Heart left ventricle (tissue), 16 donors: Measurements from ENCODE around the gene IRX4. TPM values are rescaled to one million over a fixed set of nuclear protein-coding genes. Genes with fewer than 3 reads are reported as not detected.

Experiments used
- ATAC-seq, 4 donors: fragments of 200-7000 bp; cut with Tn5 transposase; one replicate each; pipeline ENCODE4 v1.9.1; 2020 to 2022; ENCODE audit warnings: moderate library complexity in 4 of 4, mild to moderate bottlenecking in 3 of 4, moderate number of reproducible peaks in 1 of 4
- DNase-seq, 5 donors: peaks; one replicate each; pipeline ENCODE4 v3.0.0-alpha.2; 2020
- H3K27ac ChIP-seq, 12 donors: fragments of 200-600 bp; sonication (generic) in 4 of 12; one replicate each; pipeline versions ENCODE4 v1.5.0 to v1.8.0; 2016 to 2022; ENCODE audit warnings: mild to moderate bottlenecking in 2 of 12
- H3K27me3 ChIP-seq, 9 donors: fragments of 200-600 bp; sonication (generic) in 2 of 9; one replicate each; pipeline versions ENCODE4 v1.5.1 to v1.8.0; 2016 to 2022; ENCODE audit warnings: mild to moderate bottlenecking in 3 of 9
- H3K36me3 ChIP-seq, 9 donors: fragments of 200-600 bp; sonication (generic) in 2 of 9; one replicate each; pipeline versions ENCODE4 v1.5.0 to v1.8.0; 2018 to 2022; ENCODE audit warnings: mild to moderate bottlenecking in 2 of 9
- H3K4me1 ChIP-seq, 12 donors: fragments of 200-600 bp; sonication (generic) in 4 of 12; one replicate each; pipeline versions ENCODE4 v1.5.0 to v1.8.0; 2016 to 2022; ENCODE audit warnings: mild to moderate bottlenecking in 3 of 12
- H3K4me3 ChIP-seq, 12 donors: fragments of 200-600 bp; sonication (generic) in 4 of 12; one replicate each; pipeline versions ENCODE4 v1.5.0 to v1.8.0; 2017 to 2022; ENCODE audit warnings: mild to moderate bottlenecking in 9 of 12, moderate library complexity in 4 of 12
- H3K9me3 ChIP-seq, 12 donors: fragments of 200-600 bp; sonication (generic) in 4 of 12; one replicate each; pipeline versions ENCODE4 v1.5.0 to v1.8.0; 2016 to 2022; ENCODE audit warnings: mild to moderate bottlenecking in 1 of 12
- CTCF ChIP-seq, 12 donors: fragments of 200-600 bp; sonication (generic) in 4 of 12; IDR thresholded peaks; one replicate each; pipeline versions ENCODE4 v1.5.0 to v1.8.0; 2018 to 2022; ENCODE audit warnings: antibody characterized with exemption in 12 of 12, mild to moderate bottlenecking in 5 of 12
- POLR2A ChIP-seq, 2 donors: fragments of 450-650 bp; IDR thresholded peaks; one replicate each; pipeline ENCODE4 v1.6.1; 2017; ENCODE audit warnings: antibody characterized with exemption in 2 of 2, mild to moderate bottlenecking in 2 of 2, moderate library complexity in 2 of 2
- WGBS, 4 donors: extraction: QIAGEN DNeasy Blood & Tissue Kit in 2 of 4; methylation state at CpG; one replicate each; pipeline versions ENCODE4 v1.1.5 to v1.1.7; 2013 to 2018; 5-methylcytosine and 5-hydroxymethylcytosine counted together
- intact Hi-C, 10 donors: fragments of 100-400 bp; cut with DNase I; formaldehyde crosslinking; loops; one replicate each; pipeline versions ENCODE4 v1.11.1 to v1.14.2; 2022
- polyA plus RNA-seq, 2 donors: library from polyadenylated mRNA; stranded (reverse); fragments of 200-250 nt; gene quantifications; one replicate each; pipeline ENCODE4 v1.2.3, GENCODE V29; 2013
- total RNA-seq, 9 donors: library from RNA; depleted of rRNA in 2 of 9; stranded (reverse); fragments of >200 nt in 2 of 9; fragmentation: NEBNext Ultra II Directional in 3 of 9; extraction: Animal tissue kit (Norgen Biotek cat#: 25700) in 3 of 9; gene quantifications; one replicate each; pipeline versions ENCODE4 v1.1.0 to v1.2.4, GENCODE V29; 2016 to 2023
- donor health status: ischemic (EF 13 %, LVEDD 7.1; RV severe dilation, severe dysfunction).
- donor health status: healthy with polysubstance abuse.
- donor health status: DM: no; HTN: yes; CAD: no.
- donor health status: DM: no; HTN: no; CAD: no.
- donor health status: ischemic (EF 25% LVEDD 6.9; RV normal size, moderate dysfunction).
- donor health status: ischemic (EF 25% LVEDD 5.7; RV mildly dilated, moderate dysfunction).
- donor health status: healthy.
- donor health status: DM: yes; HTN: yes; CAD: no.
- donor health status: ischemic (EF 35%, LVEDD 5.7; RV mildly dilated, moderate dysfunction).
- donor health status: nonischemic (EF 11% LVEDD 7.7; RV severe dilation, severe dysfunction).
- donor health status: DM: yes; HTN: yes; CAD: no.
- donor health status: PGD.
- donor health status: ischemic (EF 29% LVEDD 5.4; RV normal size, mild dysfunction).
- donor health status: nonischemic (EF 23%, LVEDD 6.1; RV moderate dilation, normal function).

The IRX4 gene
- total and polyA plus RNA-seq, 11 donors, result 8.6 to 32.3 (median 16.3) TPM

- no peak for TF ChIP-seq POLR2A (IDR thresholded peaks at IDR 0.05)
- no peak for TF ChIP-seq CTCF (IDR thresholded peaks at IDR 0.05)
- Histone ChIP-seq H3K27ac (no peak overlapping the region), H3K4me1 (peaks cover 0 to 5% (median 0%) of the 10 kb centered on the region in 12 donors), H3K9me3 (no peaks in the 10 kb centered on the region), H3K36me3 (peaks cover 0 to 35% (median 17%) of the 10 kb centered on the region in 9 donors), H3K27me3 (no peaks in the 10 kb centered on the region), H3K4me3 (no peak overlapping the region)
- intact Hi-C loops, result no loop called here
- ATAC-seq, result peak in 1 of 4 donors; percentile 13
- WGBS, 4 donors, result 46 to 74% (median 56%) methylated on average over 9 to 39 of the region's 39 CpGs
- DNase-seq, result peak in 1 of 5 donors; percentile 17
Observed at GRCh38 chr5:1827886-1828397, 54.8 kb downstream of the IRX4 start.

Other genes starting within 250 kb of the IRX4 start
- gene MRPL36, start 83.1 kb downstream of the IRX4 start, total RNA-seq, result 10 to 100 TPM; 45.6 to 77.6 (median 55.3) TPM
- 100 to 1,000 TPM in 1 of 2 donors, 10 to 100 TPM in 1; 88.8 to 107 TPM for gene MRPL36, start 83.1 kb downstream of the IRX4 start, polyA plus RNA-seq
- gene NDUFS6, start 81.5 kb downstream of the IRX4 start, total RNA-seq, result 100 to 1,000 TPM in 3 of 9 donors, 10 to 100 TPM in 6; 55.9 to 245 (median 87.1) TPM
- gene NDUFS6, start 81.5 kb downstream of the IRX4 start, polyA plus RNA-seq, result 100 to 1,000 TPM; 147 to 311 TPM